PC-9 (cell line): ENCODE measurements around the gene GNLY.

Source experiments
- EZH2 ChIP-seq: fragments of 200-600 bp; sonication (generic); IDR thresholded peaks from 2 replicates; pipeline ENCODE4 v1.8.0; 2017; ENCODE audit warnings: antibody characterized with exemption, low read depth
- TF ChIP-seq, protein P1 (sequence below): fragments of 200-600 bp; sonication (generic); conservative IDR thresholded peaks from 2 replicates; pipeline ENCODE4 v1.6.1; 2017; ENCODE audit warnings: mixed run types, antibody characterized with exemption, mild to moderate bottlenecking, moderate library complexity

DNA sequence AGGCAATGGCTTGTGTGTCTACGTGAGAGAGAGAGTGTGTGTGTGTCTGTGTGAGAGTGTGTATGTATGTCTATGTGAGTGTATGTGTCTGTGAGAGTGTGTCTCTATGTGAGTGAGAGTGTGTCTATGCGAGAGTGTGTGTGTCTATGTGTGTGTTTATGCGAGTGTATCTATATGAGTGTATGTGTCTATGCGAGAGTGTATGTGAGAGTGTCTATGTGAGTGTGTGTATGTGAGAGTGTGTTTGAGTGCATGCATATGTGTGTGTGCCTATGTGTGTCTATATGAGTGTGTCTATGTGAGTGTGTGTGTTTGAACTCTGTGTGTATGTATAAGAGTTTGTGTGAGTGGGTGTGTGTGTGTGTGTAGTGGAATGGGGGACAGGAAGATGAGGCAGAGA, 9.8 kb upstream of the GNLY start:
- TF ChIP-seq, protein P1, sequence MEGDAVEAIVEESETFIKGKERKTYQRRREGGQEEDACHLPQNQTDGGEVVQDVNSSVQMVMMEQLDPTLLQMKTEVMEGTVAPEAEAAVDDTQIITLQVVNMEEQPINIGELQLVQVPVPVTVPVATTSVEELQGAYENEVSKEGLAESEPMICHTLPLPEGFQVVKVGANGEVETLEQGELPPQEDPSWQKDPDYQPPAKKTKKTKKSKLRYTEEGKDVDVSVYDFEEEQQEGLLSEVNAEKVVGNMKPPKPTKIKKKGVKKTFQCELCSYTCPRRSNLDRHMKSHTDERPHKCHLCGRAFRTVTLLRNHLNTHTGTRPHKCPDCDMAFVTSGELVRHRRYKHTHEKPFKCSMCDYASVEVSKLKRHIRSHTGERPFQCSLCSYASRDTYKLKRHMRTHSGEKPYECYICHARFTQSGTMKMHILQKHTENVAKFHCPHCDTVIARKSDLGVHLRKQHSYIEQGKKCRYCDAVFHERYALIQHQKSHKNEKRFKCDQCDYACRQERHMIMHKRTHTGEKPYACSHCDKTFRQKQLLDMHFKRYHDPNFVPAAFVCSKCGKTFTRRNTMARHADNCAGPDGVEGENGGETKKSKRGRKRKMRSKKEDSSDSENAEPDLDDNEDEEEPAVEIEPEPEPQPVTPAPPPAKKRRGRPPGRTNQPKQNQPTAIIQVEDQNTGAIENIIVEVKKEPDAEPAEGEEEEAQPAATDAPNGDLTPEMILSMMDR, result no peak
- no peak for TF ChIP-seq EZH2
